HCT116 (cell line): ENCODE data around the gene CHMP4B. TPM values are rescaled to one million over a fixed set of nuclear protein-coding genes. Genes with fewer than 3 reads are reported as not detected.

ENCODE experiments used
- ATAC-seq: fragments of 200-7000 bp; cut with Tn5 transposase; 2 replicates; pipeline ENCODE4 v1.9.1; 2020; ENCODE audit warnings: mild to moderate bottlenecking, moderate library complexity
- BruUV-seq: library from RNA; stranded (reverse); fragments of 400-500 nt; replicated peaks from 2 replicates; lab custom pipeline; 2021; lab: Mats Ljungman, UMichigan
- CTCF ChIA-PET: fragments of 300-600 bp; sonication (Branson Sonifier 250); formaldehyde crosslinking; loops from one replicate; lab custom pipeline; 2021; ENCODE audit warnings: antibody characterized with exemption; lab: Charles Lee
- POLR2A ChIA-PET: fragments of 300-600, 350-600 bp; sonication (Branson Sonifier 250); formaldehyde crosslinking; loops from one replicate; lab custom pipeline; 2021; ENCODE audit warnings: antibody characterized with exemption; lab: Charles Lee
- RAD21 ChIA-PET, 2 experiments: fragments of 300-600 bp; sonication (Branson Sonifier 250); formaldehyde crosslinking; loops; one replicate each; lab custom pipeline; 2023; ENCODE audit warnings: low total read pairs in 2 of 2; ENCODE audit not compliant: uncharacterized antibody in 2 of 2, unreplicated experiment in 2 of 2, low non-redundant PET in 1 of 2; lab: Charles Lee
- DNase-seq: peaks from one replicate; pipeline ENCODE4 v3.0.0-alpha.2; 2010; ENCODE audit warnings: low read depth, low spot score
- H2AFZ ChIP-seq: fragments of 200-600 bp; shearing (Covaris generic), sonication (generic); 2 replicates; pipeline ENCODE4 v1.6.1; 2017; ENCODE audit warnings: low read depth, mixed run types, mixed read lengths, antibody characterized with exemption, low read length; ENCODE audit not compliant: poor library complexity, severe bottlenecking
- H3K27ac ChIP-seq: 2 replicates; pipeline ENCODE4 v1.5.1; 2012; ENCODE audit warnings: low read depth, low read length
- H3K27me3 ChIP-seq: fragments of 200-600 bp; sonication (generic); 2 replicates; pipeline ENCODE4 v1.6.1; 2016; ENCODE audit warnings: mixed run types, low read length, mixed read lengths; ENCODE audit not compliant: insufficient read depth
- H3K36me3 ChIP-seq, 2 experiments: fragments of 200-500 bp in 1 of 2; fragments of 200-600 bp in 1 of 2; sonication (Bioruptor generic) in 1 of 2; sonication (generic) in 1 of 2; 2 replicates each; pipeline versions ENCODE4 v1.5.1 to v1.6.1; 2014 to 2016; ENCODE audit warnings: low read length in 2 of 2, inconsistent platforms in 1 of 2, mixed read lengths in 1 of 2, mixed run types in 1 of 2; ENCODE audit not compliant: insufficient read depth in 2 of 2, control insufficient read depth in 1 of 2
- H3K4me1 ChIP-seq, 2 experiments: fragments of 200-600 bp in 1 of 2; sonication (generic) in 1 of 2; 2 replicates each; pipeline versions ENCODE4 v1.5.1 to v1.6.1; 2012 to 2017; ENCODE audit warnings: low read length in 2 of 2, inconsistent platforms in 1 of 2, mild to moderate bottlenecking in 1 of 2, mixed read lengths in 1 of 2, mixed run types in 1 of 2, moderate library complexity in 1 of 2; ENCODE audit not compliant: insufficient read depth in 2 of 2, control insufficient read depth in 1 of 2
- H3K4me2 ChIP-seq: fragments of 200-600 bp; sonication (generic); 2 replicates; pipeline ENCODE4 v1.6.1; 2017; ENCODE audit warnings: mixed run types, low read length, mixed read lengths
- H3K4me3 ChIP-seq, 2 experiments: fragments of 200-600 bp in 1 of 2; sonication (generic) in 1 of 2; replicated peaks in 1 of 2; 2 replicates each; pipeline ENCODE4 v1.5.1; 2011 to 2016; ENCODE audit warnings: low read length in 2 of 2, control low read depth in 1 of 2, low read depth in 1 of 2, mild to moderate bottlenecking in 1 of 2, mixed read lengths in 1 of 2, mixed run types in 1 of 2
- H3K79me2 ChIP-seq: fragments of 200-600 bp; sonication (generic); 2 replicates; pipeline ENCODE4 v1.6.1; 2017; ENCODE audit warnings: mild to moderate bottlenecking, mixed run types, low read length, moderate library complexity, mixed read lengths; ENCODE audit not compliant: insufficient read depth
- H3K9ac ChIP-seq: fragments of 200-600 bp; sonication (generic); 2 replicates; pipeline ENCODE4 v1.6.1; 2016; ENCODE audit warnings: low read length, mixed read lengths
- H3K9me2 ChIP-seq: fragments of 200-600 bp; sonication (generic), shearing (Covaris generic); 2 replicates; pipeline ENCODE4 v1.6.1; 2017; ENCODE audit warnings: mixed run types, mild to moderate bottlenecking, moderate library complexity; ENCODE audit not compliant: insufficient read depth
- H3K9me3 ChIP-seq, 2 experiments: fragments of 200-500 bp in 1 of 2; fragments of 200-600 bp in 1 of 2; sonication (Bioruptor generic) in 1 of 2; sonication (generic) in 1 of 2; 2 replicates each; pipeline ENCODE4 v1.6.1; 2014 to 2017; ENCODE audit warnings: low read length in 2 of 2, mixed read lengths in 2 of 2, inconsistent platforms in 1 of 2, low read depth in 1 of 2, mild to moderate bottlenecking in 1 of 2, mixed run types in 1 of 2, moderate library complexity in 1 of 2; ENCODE audit not compliant: control insufficient read depth in 1 of 2, insufficient read depth in 1 of 2
- H4K20me1 ChIP-seq: fragments of 200-600 bp; sonication (generic), shearing (Covaris generic); 2 replicates; pipeline ENCODE4 v1.6.1; 2017; ENCODE audit warnings: mixed run types, mild to moderate bottlenecking, moderate library complexity; ENCODE audit not compliant: insufficient read depth
- CBX3 ChIP-seq: IDR thresholded peaks from 2 replicates; pipeline ENCODE4 v1.6.1; 2012; ENCODE audit warnings: low read depth
- EGR1 ChIP-seq: IDR thresholded peaks from 2 replicates; pipeline ENCODE4 v1.6.1; 2012; ENCODE audit warnings: low read depth
- ELF1 ChIP-seq: IDR thresholded peaks from 2 replicates; pipeline ENCODE4 v1.6.1; 2012; ENCODE audit warnings: low read depth, borderline replicate concordance
- EZH2 ChIP-seq: fragments of 200-600 bp; sonication (generic); IDR thresholded peaks from 2 replicates; pipeline ENCODE4 v1.6.1; 2017; ENCODE audit warnings: antibody characterized with exemption, mixed run types
- FOSL1 ChIP-seq: IDR thresholded peaks from 2 replicates; pipeline ENCODE4 v1.6.1; 2012; ENCODE audit warnings: low read depth
- RAD21 ChIP-seq: IDR thresholded peaks from 2 replicates; pipeline ENCODE4 v1.6.1; 2012; ENCODE audit warnings: low read depth, mild to moderate bottlenecking
- SIN3A ChIP-seq: IDR thresholded peaks from 2 replicates; pipeline ENCODE4 v1.6.1; 2012; ENCODE audit warnings: low read depth
- SRF ChIP-seq: IDR thresholded peaks from 2 replicates; pipeline ENCODE4 v1.6.1; 2012; ENCODE audit warnings: low read depth
- YY1 ChIP-seq: IDR thresholded peaks from 2 replicates; pipeline ENCODE4 v1.6.1; 2011; ENCODE audit warnings: low read length, low read depth, moderate library complexity, mild to moderate bottlenecking; ENCODE audit not compliant: insufficient replicate concordance; ENCODE audit errors: extremely low read depth
- ZFX ChIP-seq: fragments of 450-650 bp; IDR thresholded peaks from 2 replicates; pipeline ENCODE4 v1.6.1; 2017
- intact Hi-C: fragments of 100-400 bp; cut with micrococcal nuclease; formaldehyde crosslinking; loops from 2 replicates; pipeline ENCODE4 v1.10.0; 2022
- total RNA-seq: library from RNA; stranded (reverse); gene quantifications from one replicate; pipeline ENCODE4 v1.2.1, GENCODE V29; 2021; ENCODE audit not compliant: unreplicated experiment
- TF ChIP-seq, protein P1 (sequence below), 3 experiments: fragments of 200-600 bp in 1 of 3; sonication (generic) in 1 of 3; IDR thresholded peaks in 2 of 3; conservative IDR thresholded peaks in 1 of 3; 2 replicates each; pipeline ENCODE4 v1.5.1; 2012 to 2017; ENCODE audit warnings: low read depth in 2 of 3, low read length in 2 of 3, antibody characterized with exemption in 1 of 3, borderline replicate concordance in 1 of 3, control low read depth in 1 of 3, mild to moderate bottlenecking in 1 of 3, mixed read lengths in 1 of 3, mixed run types in 1 of 3, moderate library complexity in 1 of 3; ENCODE audit not compliant: insufficient read depth in 1 of 3
- TF ChIP-seq, protein P2 (sequence below): IDR thresholded peaks from 2 replicates; pipeline ENCODE4 v1.6.1; 2012

Gene CHMP4B
- total RNA-seq, 1 experiment from 2014 or later: 56.9 TPM

DNA sequence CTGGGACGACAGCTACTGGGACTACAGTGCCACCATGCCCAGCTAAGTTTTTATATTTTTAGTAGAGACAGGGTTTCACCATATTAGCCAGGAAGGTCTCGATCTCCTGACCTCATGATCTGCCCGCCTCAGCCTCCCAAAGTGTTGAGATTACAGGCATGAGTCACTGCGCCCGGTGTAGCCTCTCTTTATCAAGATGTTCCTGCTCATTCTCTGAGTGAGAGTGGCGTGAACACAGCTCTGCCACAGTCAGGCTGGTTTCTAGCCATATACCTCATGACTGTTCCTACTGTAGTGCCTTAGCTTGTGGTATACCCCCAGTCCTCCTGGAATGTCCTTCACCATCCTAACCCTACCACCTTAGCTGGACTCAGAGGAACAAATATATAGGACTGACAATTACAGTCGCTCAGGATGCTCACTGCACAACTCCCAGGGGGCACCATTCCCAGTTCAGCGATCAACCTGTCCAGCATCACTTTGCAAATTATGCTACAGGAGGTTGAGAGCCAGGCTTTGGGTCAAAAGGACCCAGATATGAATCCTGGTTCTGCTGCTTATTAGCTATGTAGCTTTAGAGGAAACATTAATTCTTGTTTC, 86.3 kb downstream of the CHMP4B start:
- TF ChIP-seq RAD21: peak; percentile 41; the same call in 1 of the 2 replicates
- TF ChIP-seq, protein P1, sequence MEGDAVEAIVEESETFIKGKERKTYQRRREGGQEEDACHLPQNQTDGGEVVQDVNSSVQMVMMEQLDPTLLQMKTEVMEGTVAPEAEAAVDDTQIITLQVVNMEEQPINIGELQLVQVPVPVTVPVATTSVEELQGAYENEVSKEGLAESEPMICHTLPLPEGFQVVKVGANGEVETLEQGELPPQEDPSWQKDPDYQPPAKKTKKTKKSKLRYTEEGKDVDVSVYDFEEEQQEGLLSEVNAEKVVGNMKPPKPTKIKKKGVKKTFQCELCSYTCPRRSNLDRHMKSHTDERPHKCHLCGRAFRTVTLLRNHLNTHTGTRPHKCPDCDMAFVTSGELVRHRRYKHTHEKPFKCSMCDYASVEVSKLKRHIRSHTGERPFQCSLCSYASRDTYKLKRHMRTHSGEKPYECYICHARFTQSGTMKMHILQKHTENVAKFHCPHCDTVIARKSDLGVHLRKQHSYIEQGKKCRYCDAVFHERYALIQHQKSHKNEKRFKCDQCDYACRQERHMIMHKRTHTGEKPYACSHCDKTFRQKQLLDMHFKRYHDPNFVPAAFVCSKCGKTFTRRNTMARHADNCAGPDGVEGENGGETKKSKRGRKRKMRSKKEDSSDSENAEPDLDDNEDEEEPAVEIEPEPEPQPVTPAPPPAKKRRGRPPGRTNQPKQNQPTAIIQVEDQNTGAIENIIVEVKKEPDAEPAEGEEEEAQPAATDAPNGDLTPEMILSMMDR (IDR thresholded peaks at IDR 0.05 in 2 of 3, conservative IDR thresholded peaks at IDR 0.05 in 1 of 3; ENCODE audit: borderline replicate concordance in 1 of 3, insufficient read depth in 1 of 3, low read depth in 2 of 3, low read length in 2 of 3): peak; percentile 48 to 79 (median 77); a peak in 5 of 6 replicates
- no peak for TF ChIP-seq SIN3A
- no peak for TF ChIP-seq ELF1
- no peak for TF ChIP-seq SRF

DNA sequence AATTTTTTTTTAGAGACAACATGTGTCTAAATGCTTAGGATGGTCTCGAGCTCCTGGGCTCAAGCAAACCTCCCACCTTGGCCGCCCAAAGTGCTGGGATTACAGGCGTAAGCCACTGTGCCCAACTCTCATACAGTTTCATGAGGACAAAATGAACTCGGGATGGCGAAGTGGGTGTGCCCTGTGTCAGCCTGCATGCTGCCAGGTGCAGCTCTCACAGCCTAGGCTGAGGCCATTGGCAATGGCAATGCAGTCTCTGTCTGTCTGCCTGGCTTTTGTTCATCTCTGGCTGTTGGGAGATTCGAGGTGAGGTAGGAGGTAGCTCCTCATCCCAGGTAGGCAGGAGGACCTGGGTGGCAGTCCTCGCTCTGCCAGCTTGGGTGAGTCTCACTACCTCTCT, 88.0 kb downstream of the CHMP4B start:
- no peak overlapping the region for H3K27ac ChIP-seq
- H3K9me2 ChIP-seq: no peaks in the 10 kb centered on the region
- ChIA-PET RAD21 (no interaction called here), POLR2A (no interaction called here), CTCF (interaction anchor here (1.2 to 1.4 kb wide), 2 partner anchors 16 kb away, joined by 4 to 5 read pairs; no protein-coding TSS in a partner anchor)
- no peaks in the 10 kb centered on the region for H3K79me2 ChIP-seq
- H3K4me3 ChIP-seq: no peak overlapping the region
- no peak for ATAC-seq
- BruUV-seq: no TSS peak
- no peak overlapping the region for H3K4me2 ChIP-seq
- intact Hi-C loops: no loop called here
- H3K36me3 ChIP-seq: no peaks in the 10 kb centered on the region
- H3K4me1 ChIP-seq: no peaks in the 10 kb centered on the region
- H2AFZ ChIP-seq: no peak overlapping the region
- DNase-seq: no peak
- H4K20me1 ChIP-seq: no peaks in the 10 kb centered on the region
- no peaks in the 10 kb centered on the region for H3K9me3 ChIP-seq
- 0 out of 2 replicates have a peak, but pooled peaks cover 10% of the 10 kb centered on the region for H3K27me3 ChIP-seq
- H3K9ac ChIP-seq: no peak overlapping the region
- TF ChIP-seq, protein P2, sequence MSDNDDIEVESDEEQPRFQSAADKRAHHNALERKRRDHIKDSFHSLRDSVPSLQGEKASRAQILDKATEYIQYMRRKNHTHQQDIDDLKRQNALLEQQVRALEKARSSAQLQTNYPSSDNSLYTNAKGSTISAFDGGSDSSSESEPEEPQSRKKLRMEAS: no peak
- TF ChIP-seq FOSL1 (no peak), YY1 (no peak), SRF (no peak), ELF1 (no peak), CBX3 (no peak), RAD21 (no peak), SIN3A (no peak), EGR1 (no peak), ZFX (no peak), EZH2 (no peak)
- TF ChIP-seq, protein P1 (IDR thresholded peaks at IDR 0.05 in 2 of 3, conservative IDR thresholded peaks at IDR 0.05 in 1 of 3; ENCODE audit: borderline replicate concordance in 1 of 3, insufficient read depth in 1 of 3, low read depth in 2 of 3, low read length in 2 of 3): no peak

More for the DNA sequence above, 86.3 kb downstream of the CHMP4B start:
- Histone ChIP-seq H2AFZ (no peak overlapping the region), H3K27me3 (0 out of 2 replicates have a peak, but pooled peaks cover 10% of the 10 kb centered on the region), H3K4me2 (no peak overlapping the region), H3K9me2 (no peaks in the 10 kb centered on the region), H3K9ac (no peak overlapping the region), H3K4me1 (no peaks in the 10 kb centered on the region), H3K79me2 (no peaks in the 10 kb centered on the region), H4K20me1 (no peaks in the 10 kb centered on the region), H3K4me3 (no peak overlapping the region), H3K27ac (no peak overlapping the region), H3K36me3 (no peaks in the 10 kb centered on the region), H3K9me3 (no peaks in the 10 kb centered on the region)
- ChIA-PET CTCF (interaction anchor here (0.6 to 1.7 kb wide), 8 partner anchors 9 to 307 kb away, joined by 3 to 9 read pairs (median 4); no protein-coding TSS in a partner anchor), POLR2A (no interaction called here), RAD21 (no interaction called here)
- DNase-seq (peak; percentile 26), ATAC-seq (peak; percentile 88)
- intact Hi-C loops: no loop called here
- no TSS peak for BruUV-seq
